ENCODE data around the gene HTR3E. TPM values are rescaled to one million over a fixed set of nuclear protein-coding genes. Genes with fewer than 3 reads are reported as not detected.

The HTR3E gene
- total RNA-seq: not detected in 2 replicates

GRCh38 chr3:184096811-184097383 lies at the start of gene HTR3E:
HTR3E (plus strand) TSS chr3:184097064; CDS start chr3:184097530, 466 bp downstream.

DNA sequence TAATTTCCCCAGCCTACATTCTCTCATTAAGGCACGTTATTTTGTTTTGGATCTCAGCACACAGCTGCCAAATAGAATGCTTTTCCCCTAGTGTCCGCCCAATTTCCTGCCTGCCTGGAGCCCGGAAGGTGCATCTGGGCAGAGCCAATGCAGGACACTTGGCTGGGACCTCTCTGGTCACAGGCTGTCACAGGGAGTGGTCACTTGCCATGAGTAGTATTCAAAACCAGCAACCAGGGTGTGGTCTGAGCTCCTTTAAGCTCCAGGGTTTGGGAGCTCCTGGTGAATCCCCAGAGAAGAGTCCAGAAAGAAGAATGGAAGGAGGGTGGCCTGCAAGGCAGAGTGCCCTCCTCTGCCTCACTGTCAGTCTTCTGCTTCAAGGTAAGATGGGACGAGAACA lies 44.1 kb upstream of the HTR3E start, which contains the start of gene HTR3C:
Gene HTR3C, plus strand, starts transcription at position 281 of the 400 bp plus-strand sequence. Its CDS starts 34 bp downstream, at position 315.

GRCh38 chr3:184135149-184135910 lies 38.5 kb downstream of the HTR3E start, which contains the start of gene EIF2B5:
EIF2B5 (plus strand) TSS chr3:184135358; CDS start chr3:184135386, 28 bp downstream.

DNA sequence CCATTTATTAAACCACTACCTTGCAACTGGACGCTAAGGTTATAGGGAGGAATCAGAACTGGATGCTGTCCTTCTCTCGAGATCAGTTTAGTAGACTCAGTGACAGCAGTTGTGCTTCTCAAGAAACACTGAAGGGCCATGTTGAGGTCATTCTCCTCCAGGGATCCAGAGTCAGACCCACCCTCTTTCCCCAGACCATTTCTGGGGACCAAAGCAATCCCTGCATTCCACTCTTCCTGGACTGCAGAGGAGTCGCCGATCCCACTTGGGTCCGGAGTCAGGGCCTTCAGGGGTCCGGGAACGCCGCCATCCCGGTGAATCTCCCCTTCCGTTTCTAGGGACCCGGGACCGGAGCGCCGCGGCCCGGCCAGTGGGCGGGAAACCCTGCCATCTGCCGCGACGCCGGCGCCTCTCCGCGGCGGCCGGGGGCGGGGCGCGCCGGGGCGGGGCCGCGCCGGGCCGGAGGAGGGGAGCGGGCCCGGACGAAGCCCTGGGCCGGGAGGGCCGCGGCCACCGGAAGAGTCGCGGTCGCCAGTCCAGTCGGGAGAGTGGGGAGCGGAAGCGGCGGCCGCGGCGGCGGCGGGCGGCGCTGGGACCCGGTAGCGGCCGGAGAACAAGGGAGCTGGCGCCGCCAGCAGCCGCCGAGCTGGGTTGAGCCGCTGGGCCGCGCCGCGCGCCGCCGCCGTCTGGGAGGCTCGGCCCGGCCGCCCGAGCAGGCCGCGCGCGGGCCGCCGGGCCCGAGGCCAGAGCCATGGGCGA lies 58.2 kb downstream of the HTR3E start, which contains the start of gene DVL3:
Gene DVL3, plus strand, starts transcription at position 493 of the 759 bp plus-strand sequence. Its CDS starts 259 bp downstream, at position 752.

Other genes with a start within 250 kb of the HTR3E start
- 33.6 and 34.8 TPM in 2 replicates for gene PARL, start 212.2 kb upstream of the HTR3E start, total RNA-seq
- 5.8 and 6.6 TPM in 2 replicates for gene ABCC5, start 79.2 kb upstream of the HTR3E start, total RNA-seq
- gene HTR3D, start 65.3 kb upstream of the HTR3E start, total RNA-seq: not detected in 2 replicates
- not detected in 2 replicates for gene HTR3C, start 44.0 kb upstream of the HTR3E start, total RNA-seq
- 24.4 and 28.9 TPM in 2 replicates for gene EIF2B5, start 38.3 kb downstream of the HTR3E start, total RNA-seq
- 25.4 and 28.2 TPM in 2 replicates for gene DVL3, start 58.3 kb downstream of the HTR3E start, total RNA-seq
- 351 and 403 TPM in 2 replicates for gene AP2M1, start 77.8 kb downstream of the HTR3E start, total RNA-seq
- gene ABCF3, start 89.1 kb downstream of the HTR3E start, total RNA-seq: 29.9 and 49.9 TPM in 2 replicates
- not detected in 2 replicates for gene VWA5B2, start 132.5 kb downstream of the HTR3E start, total RNA-seq
- gene ALG3, start 151.9 kb downstream of the HTR3E start, total RNA-seq: 51.6 and 60.2 TPM in 2 replicates
- gene EEF1AKMT4, start 152.6 kb downstream of the HTR3E start, total RNA-seq: 3.0 and 5.2 TPM in 2 replicates
- not detected in 2 replicates for gene CAMK2N2, start 164.5 kb downstream of the HTR3E start, total RNA-seq
- not detected in 2 replicates for gene ECE2, start 179.0 kb downstream of the HTR3E start, total RNA-seq
- 508 and 570 TPM in 2 replicates for gene PSMD2, start 202.2 kb downstream of the HTR3E start, total RNA-seq
- gene EIF4G1, start 217.5 kb downstream of the HTR3E start, total RNA-seq: 375 and 377 TPM in 2 replicates
- 21.6 and 23.5 TPM in 2 replicates for gene FAM131A, start 240.5 kb downstream of the HTR3E start, total RNA-seq